Activated naive CD4-positive, alpha-beta T cell treated with anti-CD3 and anti-CD28 coated beads, Interleukin-2, amount 10 ng/mL, durations not matched to agents 7 days and 5 days (primary cell): Measurements from ENCODE around the gene ESRP2.

Experiments
- CTCF ChIA-PET: fragments of 350-600 bp; sonication (Branson Sonifier 250); formaldehyde crosslinking; loops from one replicate; lab custom pipeline; 2021; ENCODE audit warnings: antibody characterized with exemption; lab: Charles Lee
- DNase-seq: peaks from one replicate; pipeline ENCODE4 v3.0.0-alpha.2; 2020
- H3K27ac Mint-ChIP-seq: one replicate; pipeline ENCODE4 v1.8.0; 2021; ENCODE audit warnings: mild to moderate bottlenecking, moderate library complexity, mixed read lengths
- H3K27me3 Mint-ChIP-seq: one replicate; pipeline ENCODE4 v1.8.0; 2021; ENCODE audit warnings: mild to moderate bottlenecking, mixed read lengths
- H3K36me3 Mint-ChIP-seq: one replicate; pipeline ENCODE4 v1.8.0; 2021; ENCODE audit warnings: mixed read lengths
- H3K4me1 Mint-ChIP-seq: one replicate; pipeline ENCODE4 v1.8.0; 2021; ENCODE audit warnings: mixed read lengths
- H3K4me3 Mint-ChIP-seq: one replicate; pipeline ENCODE4 v1.8.0; 2021; ENCODE audit warnings: mild to moderate bottlenecking, moderate library complexity, mixed read lengths
- H3K9me3 Mint-ChIP-seq: one replicate; pipeline ENCODE4 v1.8.0; 2021; ENCODE audit warnings: mixed read lengths

The ESRP2 gene

DNA sequence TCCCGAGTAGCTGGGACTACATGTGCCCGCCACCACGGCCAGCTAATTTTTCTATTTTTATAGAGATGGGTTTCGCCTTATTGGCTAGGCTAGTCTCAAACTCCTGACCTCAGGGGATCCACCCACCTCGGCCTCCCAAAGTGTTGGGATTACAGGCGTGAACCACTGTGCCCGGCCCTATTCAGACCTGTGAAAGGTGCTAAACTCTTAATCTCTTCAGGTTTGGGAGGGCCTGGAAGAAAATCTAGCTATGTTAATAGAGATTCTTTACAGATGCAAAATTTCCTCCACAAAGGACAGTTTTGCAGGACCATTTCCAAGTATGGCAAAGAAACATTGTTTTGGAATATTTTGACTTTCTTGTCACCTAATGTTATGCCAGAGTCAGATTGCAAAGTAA lies 6.2 kb upstream of the ESRP2 start:
- Mint-ChIP-seq H3K27me3 (peaks cover 43% of the 10 kb centered on the region), H3K4me1 (peaks cover 44% of the 10 kb centered on the region), H3K4me3 (no peak overlapping the region), H3K9me3 (no peaks in the 10 kb centered on the region), H3K27ac (no peak overlapping the region), H3K36me3 (peaks cover 4% of the 10 kb centered on the region)
- DNase-seq, result no peak
- CTCF ChIA-PET, result interaction anchor here (0.8 to 1.9 kb wide), 4 partner anchors 8 to 87 kb away, joined by 3 to 11 read pairs (median 3); no protein-coding TSS in a partner anchor

DNA sequence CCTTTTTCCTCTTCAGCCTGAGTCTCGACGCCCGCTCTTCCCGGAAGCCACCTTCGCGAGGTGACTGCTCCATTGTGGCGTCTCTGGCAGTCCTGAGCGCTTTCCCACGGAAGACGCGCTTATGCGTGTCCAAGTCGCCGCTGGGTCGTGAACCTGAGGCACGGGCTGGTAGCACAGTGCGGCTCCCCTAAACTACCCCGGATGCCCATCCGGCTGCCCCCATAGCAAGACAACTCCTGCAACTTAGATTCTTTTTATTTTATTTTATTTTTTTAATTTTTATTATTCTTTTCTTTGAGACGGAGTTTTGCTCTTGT lies 2.1 kb upstream of the ESRP2 start:
- Mint-ChIP-seq H3K4me1 (peaks cover 37% of the 10 kb centered on the region), H3K9me3 (no peaks in the 10 kb centered on the region), H3K27ac (peak overlapping the region; percentile 79), H3K4me3 (peak overlapping the region; percentile 81), H3K27me3 (peaks cover 35% of the 10 kb centered on the region), H3K36me3 (peaks cover 2% of the 10 kb centered on the region)
- DNase-seq, result no peak
- CTCF ChIA-PET, result interaction anchor here (1.0 to 2.0 kb wide), 7 partner anchors 10 to 149 kb away, joined by 3 to 7 read pairs (median 4); no protein-coding TSS in a partner anchor

DNA sequence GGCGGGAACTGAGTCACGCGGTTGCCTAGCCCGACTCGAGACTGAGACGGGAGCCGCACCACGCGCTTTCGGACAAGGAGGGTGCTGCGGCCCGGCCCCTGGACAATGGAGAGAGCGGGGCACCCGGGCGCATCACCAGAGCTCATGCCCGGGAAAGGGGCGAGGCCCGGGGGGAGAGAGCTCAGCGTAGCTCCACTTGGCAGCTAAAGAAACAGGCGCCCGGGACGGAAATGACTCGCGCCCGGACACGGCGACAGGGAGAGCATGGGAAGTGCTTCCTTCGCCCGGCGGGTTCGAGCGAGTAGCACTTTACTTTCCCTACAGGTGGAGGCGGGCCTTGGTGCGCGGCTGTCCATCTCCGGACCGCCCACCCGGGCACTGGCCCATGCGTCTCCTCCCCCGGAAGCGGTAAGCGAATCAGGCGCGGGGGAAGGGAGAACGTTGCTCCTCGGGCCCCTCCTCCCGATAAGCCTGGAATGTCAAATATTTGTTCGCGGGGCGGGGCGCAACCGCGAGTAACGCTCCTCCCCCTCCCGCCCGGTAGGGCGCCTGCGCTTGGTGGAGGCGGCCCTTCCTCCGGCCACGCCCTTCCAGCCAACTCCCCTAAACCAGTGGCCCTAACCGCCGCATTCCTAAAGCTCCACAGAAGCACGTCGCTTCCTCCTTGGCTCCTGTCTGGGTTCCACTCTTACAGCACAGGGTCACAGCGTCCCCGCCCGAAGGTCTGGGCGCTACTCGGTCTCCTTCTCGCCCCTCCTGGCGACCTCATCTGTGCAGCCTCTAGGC lies 1.5 kb upstream of the ESRP2 start:
- H3K4me3 Mint-ChIP-seq, result peak overlapping the region; percentile 81

DNA sequence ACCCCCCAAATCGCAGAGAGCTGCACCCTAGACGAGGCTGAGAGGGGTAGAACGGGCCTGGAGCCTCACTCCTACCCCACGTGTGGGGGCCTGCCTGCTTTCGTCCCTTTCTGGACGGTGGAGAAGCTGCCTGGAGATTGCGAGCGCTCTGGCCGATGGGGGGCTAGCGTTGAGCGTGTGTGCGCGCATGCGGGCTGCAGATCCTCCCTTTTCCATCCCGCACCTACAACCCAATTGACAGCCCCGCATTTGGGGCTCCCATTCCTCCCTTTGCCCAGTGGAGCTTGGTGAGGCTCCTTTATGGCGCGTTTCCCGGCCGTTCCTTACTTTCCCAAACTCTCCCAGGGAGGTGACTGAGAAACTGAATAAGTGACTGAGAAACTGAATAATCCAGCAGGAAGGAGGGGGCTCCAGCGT lies 907 bp upstream of the ESRP2 start:
- CTCF ChIA-PET, result interaction anchor here (1.0 to 2.0 kb wide), 6 partner anchors 15 to 172 kb away, joined by 3 to 7 read pairs (median 4); no protein-coding TSS in a partner anchor
- Mint-ChIP-seq H3K4me1 (peaks cover 37% of the 10 kb centered on the region), H3K27ac (no peak overlapping the region), H3K9me3 (no peaks in the 10 kb centered on the region), H3K27me3 (peaks cover 30% of the 10 kb centered on the region), H3K36me3 (peaks cover 2% of the 10 kb centered on the region), H3K4me3 (peak overlapping the region; percentile 81)
- no peak for DNase-seq

More for the DNA sequence above, 1.5 kb upstream of the ESRP2 start:
- Mint-ChIP-seq H3K9me3 (no peaks in the 10 kb centered on the region), H3K27me3 (peaks cover 30% of the 10 kb centered on the region), H3K36me3 (peaks cover 2% of the 10 kb centered on the region), H3K4me1 (peaks cover 37% of the 10 kb centered on the region), H3K27ac (peak overlapping the region; percentile 79)
- CTCF ChIA-PET, result interaction anchor here (1.0 to 2.0 kb wide), 8 partner anchors 9 to 173 kb away, joined by 3 to 7 read pairs (median 3); no protein-coding TSS in a partner anchor
- DNase-seq, result peak; percentile 93

DNA sequence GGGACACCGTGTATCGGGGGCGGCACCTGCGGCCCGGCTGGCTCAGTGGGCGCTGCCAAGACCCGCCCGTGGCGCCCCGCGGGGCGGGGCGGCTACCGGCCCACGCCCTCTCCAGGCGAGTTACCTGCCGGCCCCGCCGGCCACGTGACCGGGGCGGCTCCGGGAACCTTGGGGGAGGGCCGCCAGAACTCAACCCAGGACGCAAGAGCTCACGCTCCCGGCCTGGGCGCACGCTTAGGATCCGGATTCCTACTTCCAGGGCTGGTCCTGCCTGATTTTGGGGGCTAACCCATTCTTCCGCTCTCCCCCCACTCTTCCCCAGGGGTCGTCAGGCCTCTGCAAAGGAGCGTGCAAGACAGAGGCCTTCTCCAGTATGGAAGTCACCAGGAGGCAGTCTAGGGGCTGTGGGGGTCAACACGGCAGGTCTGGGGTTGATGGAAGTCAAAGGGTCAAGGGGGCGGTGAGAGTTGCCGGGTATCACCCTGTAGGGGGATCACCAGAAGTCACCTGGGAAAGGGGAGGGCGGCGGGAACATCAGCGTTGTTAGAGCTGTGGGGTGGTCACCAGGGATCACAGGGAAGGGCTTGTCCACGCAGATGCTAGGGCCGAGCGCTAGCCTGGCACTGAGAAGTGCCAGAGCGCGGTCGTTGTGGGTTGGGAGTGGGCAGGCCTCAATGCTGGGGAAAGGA lies 354 bp upstream of the ESRP2 start:
- Mint-ChIP-seq H3K27ac (no peak overlapping the region), H3K4me1 (peaks cover 37% of the 10 kb centered on the region), H3K36me3 (peaks cover 5% of the 10 kb centered on the region), H3K9me3 (no peaks in the 10 kb centered on the region), H3K27me3 (peaks cover 29% of the 10 kb centered on the region), H3K4me3 (peak overlapping the region; percentile 81)
- CTCF ChIA-PET, result interaction anchor here (1.2 to 1.4 kb wide), 4 partner anchors 28 to 172 kb away, joined by 3 to 5 read pairs (median 4); no protein-coding TSS in a partner anchor
- DNase-seq, result peak; percentile 53

DNA sequence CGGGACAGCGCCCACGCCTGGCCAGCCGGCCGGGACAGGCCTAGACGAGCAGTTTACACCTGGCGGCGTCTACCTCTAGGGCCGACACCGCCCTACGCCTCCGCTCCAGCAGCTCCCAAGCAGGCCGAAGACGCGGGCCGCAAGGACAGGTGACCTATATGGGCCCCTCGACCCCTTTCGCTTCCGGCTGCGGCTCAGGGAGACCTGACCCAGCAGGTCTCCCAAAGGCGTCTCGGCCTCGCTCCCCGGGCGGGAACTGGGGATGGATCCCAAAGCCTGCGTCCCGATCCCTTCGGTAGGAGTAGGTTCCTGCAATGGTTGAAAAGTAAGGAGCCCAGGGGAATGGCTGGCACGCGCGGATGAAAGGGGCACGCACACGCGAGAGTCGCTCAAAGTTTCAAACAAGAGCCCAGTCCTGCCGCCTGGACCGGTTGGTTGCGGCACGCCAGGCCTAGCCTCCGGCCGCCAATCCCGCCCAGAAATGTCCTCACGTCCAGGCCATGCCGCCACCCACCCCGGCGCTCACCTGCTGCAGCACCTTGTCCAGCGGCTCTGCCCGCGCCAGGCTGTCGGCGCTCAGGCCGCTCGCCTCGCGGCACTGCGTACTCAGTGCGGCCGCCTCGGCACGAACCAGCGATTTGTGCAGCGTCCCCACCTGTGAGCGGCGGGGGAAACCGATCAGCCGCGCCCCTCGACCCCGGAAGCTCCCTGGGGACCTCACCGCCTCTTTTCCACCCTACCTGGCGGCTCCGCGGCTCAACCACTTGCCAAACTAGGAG lies 630 bp downstream of the ESRP2 start:
- Mint-ChIP-seq H3K27me3 (peaks cover 27% of the 10 kb centered on the region), H3K4me3 (no peak overlapping the region), H3K27ac (peak overlapping the region; percentile 49), H3K9me3 (no peaks in the 10 kb centered on the region), H3K36me3 (peaks cover 6% of the 10 kb centered on the region), H3K4me1 (peaks cover 37% of the 10 kb centered on the region)
- DNase-seq, result no peak
- CTCF ChIA-PET, result interaction anchor here (1.4 kb wide), 1 partner anchor 94 kb away, joined by 5 read pairs; no protein-coding TSS in a partner anchor

DNA sequence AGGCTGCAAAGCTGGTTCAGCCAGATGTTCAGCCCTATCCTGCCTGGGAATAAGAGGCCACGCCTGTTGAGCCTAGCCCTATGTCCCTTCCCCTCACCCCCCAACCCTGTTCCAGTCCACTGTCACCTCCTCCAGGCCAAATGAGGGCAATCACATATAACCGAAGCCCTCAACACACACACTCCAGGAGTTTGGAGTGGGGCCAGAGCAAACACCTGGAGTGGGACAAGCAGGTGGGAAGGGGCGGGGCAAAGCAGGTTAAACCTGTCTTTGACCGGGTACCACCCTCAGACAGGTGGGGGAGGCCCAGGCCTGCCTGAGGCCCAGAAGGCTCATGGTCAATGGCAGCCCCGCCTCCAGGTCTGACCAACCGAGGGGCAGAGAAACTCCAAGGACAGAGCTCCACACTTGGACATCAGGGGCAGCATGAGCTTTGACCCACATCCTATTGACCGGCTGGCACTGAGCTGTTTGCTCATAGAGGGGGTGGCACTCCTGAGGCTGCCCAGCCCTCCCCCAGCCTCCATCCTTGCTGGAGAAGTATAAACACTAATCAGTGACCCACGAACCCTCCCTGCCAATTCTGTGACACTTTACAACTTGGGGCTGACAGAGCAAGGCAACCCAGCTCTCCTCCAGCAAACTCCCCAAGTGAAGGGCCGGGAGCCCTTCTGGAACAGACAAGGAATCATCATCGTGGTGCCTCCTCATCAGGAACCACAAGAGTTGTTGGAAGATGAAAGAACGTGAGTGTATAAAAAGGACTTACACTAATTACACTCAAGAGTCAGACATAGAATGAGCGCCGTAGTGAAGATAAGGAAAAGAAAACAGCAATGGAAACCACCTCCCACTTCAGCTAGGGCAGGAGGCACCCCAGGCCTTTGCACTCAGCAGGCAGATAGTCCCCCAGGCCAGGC lies 1.5 kb downstream of the ESRP2 start:
- H3K4me1 Mint-ChIP-seq, result peaks cover 35% of the 10 kb centered on the region
- H3K27ac Mint-ChIP-seq, result no peak overlapping the region
- peaks cover 10% of the 10 kb centered on the region for H3K36me3 Mint-ChIP-seq
- H3K4me3 Mint-ChIP-seq, result no peak overlapping the region
- CTCF ChIA-PET, result interaction anchor here (1.5 kb wide), 1 partner anchor 95 kb away, joined by 6 read pairs; no protein-coding TSS in a partner anchor
- peaks cover 22% of the 10 kb centered on the region for H3K27me3 Mint-ChIP-seq
- no peaks in the 10 kb centered on the region for H3K9me3 Mint-ChIP-seq
- no peak for DNase-seq

DNA sequence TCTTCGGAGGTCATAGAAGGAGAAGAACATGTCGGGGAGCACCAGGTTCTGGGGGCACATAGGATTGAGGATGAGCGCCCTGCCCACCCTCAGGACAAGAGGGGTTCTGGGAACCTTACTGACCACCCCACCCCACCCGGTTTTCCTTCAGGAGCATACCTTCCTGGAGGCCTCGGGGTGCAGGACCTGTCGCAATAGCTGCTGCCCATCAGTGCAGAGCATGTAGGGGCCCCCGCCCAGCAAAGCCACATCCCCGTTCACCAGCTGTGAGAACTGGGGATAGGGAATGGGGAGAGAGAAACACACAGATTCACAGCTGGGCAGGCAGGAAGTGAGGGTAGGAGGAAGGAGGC lies 2.1 kb downstream of the ESRP2 start:
- no peak for DNase-seq
- H3K9me3 Mint-ChIP-seq, result no peaks in the 10 kb centered on the region
- H3K36me3 Mint-ChIP-seq, result peaks cover 15% of the 10 kb centered on the region
- no peak overlapping the region for H3K4me3 Mint-ChIP-seq
- H3K27me3 Mint-ChIP-seq, result peaks cover 20% of the 10 kb centered on the region
- no peak overlapping the region for H3K27ac Mint-ChIP-seq
- CTCF ChIA-PET, result interaction anchor here (1.5 kb wide), 1 partner anchor 95 kb away, joined by 6 read pairs; no protein-coding TSS in a partner anchor
- H3K4me1 Mint-ChIP-seq, result peaks cover 37% of the 10 kb centered on the region

DNA sequence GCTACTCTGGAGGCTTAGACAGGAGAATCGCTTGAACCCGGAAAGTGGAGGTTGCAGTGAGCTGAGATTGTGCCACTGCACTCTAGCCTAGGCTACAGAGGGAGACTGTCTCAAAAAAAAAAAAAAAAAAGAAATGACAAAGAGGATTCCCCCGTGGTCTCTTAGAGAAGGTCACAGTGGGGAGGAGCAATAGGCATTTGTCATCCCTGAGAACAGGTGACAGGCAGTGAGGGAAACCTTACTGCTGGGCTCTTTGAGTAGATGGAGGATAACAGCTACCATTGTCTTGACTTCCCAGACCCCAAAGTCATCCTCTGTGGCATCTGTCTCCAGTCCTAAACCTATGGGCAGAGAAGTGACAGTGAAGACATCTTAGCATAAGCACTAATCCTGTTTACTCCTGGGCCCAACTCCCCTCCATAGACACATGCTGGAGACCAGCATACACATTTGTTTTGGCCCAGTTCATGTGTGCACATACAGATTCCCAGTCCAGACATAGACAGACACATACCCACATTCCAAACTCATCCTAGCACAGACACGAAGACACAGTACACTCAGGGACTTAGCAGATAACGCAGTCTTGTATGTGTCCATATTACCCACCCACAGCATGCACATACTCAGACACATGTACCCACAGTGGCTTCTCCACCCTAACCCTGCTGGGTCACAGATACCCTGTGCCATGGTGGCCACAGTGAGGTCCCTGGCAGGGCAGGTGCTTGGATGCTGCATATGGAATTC lies 2.7 kb downstream of the ESRP2 start:
- no peak for DNase-seq
- CTCF ChIA-PET, result interaction anchor here (0.7 to 1.5 kb wide), 2 partner anchors 57 to 96 kb away, joined by 3 to 6 read pairs; no protein-coding TSS in a partner anchor
- Mint-ChIP-seq H3K36me3 (peaks cover 15% of the 10 kb centered on the region), H3K4me1 (peaks cover 37% of the 10 kb centered on the region), H3K27me3 (peaks cover 20% of the 10 kb centered on the region), H3K27ac (no peak overlapping the region), H3K4me3 (no peak overlapping the region), H3K9me3 (no peaks in the 10 kb centered on the region)

DNA sequence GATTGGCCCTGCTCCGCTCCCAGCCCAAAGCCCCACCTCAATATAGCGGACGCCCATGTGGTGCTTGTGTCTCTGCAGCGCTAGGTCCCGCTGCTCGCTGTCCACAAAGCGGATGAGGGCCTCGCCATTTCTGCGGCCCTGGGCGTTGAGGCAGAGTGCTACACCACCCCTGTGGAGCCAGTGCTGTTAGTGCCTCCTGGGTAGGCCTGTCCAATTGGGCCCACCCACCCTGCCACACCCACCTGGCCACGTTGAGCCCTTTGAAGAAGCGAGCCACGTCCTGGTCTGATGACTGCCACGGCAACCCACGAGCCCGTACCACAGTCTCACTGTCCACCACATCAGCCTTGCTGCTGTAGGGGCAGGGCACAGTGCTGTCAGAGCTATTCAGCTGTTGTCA lies 3.6 kb downstream of the ESRP2 start:
- H3K9me3 Mint-ChIP-seq, result no peaks in the 10 kb centered on the region
- no peak overlapping the region for H3K4me3 Mint-ChIP-seq
- peaks cover 13% of the 10 kb centered on the region for H3K27me3 Mint-ChIP-seq
- DNase-seq, result no peak
- H3K27ac Mint-ChIP-seq, result no peak overlapping the region
- peaks cover 40% of the 10 kb centered on the region for H3K4me1 Mint-ChIP-seq
- CTCF ChIA-PET, result no interaction called here
- H3K36me3 Mint-ChIP-seq, result peaks cover 22% of the 10 kb centered on the region

DNA sequence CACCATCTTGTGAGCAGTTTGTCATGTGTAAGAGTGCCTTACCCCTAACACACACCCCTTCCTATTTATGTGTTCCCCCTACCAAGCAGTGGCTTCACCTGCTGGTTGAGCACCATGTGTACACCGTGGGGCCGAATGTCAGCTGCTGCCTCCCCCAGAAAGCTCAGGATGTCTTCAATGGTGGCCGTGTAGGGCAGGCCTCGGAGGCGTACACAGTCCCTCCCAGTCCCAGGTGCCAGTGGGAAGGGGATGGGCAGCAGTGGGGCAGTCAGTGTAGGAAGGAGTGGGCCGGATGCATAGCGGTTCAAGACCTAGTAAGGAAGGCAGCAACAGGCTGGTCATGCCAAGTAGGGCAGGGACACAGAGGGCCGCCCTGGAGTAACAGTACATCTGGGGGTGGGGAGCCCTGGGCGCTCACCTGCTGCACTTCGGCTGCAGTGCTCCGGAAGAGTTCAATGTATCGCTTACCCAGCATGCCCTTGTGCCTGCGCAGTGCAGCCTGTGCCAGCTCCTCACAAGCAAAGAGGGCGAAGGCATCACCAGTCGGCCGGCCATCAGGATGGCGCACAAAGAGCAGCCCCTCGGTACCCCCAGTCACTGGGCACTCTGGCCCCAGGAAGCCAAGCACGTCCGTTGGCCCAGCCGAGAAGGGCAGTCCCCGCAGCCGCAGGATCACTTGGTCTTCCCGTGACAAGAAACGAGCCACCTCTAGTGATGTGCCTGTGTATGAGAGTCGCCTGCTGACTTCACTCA lies 4.4 kb downstream of the ESRP2 start:
- peaks cover 38% of the 10 kb centered on the region for H3K4me1 Mint-ChIP-seq
- no peak overlapping the region for H3K27ac Mint-ChIP-seq
- CTCF ChIA-PET, result interaction anchor here (0.6 to 2.2 kb wide), 4 partner anchors 11 to 159 kb away, joined by 3 to 10 read pairs (median 3); partner anchors contain the start of gene SLC7A6
- H3K9me3 Mint-ChIP-seq, result no peaks in the 10 kb centered on the region
- H3K36me3 Mint-ChIP-seq, result peaks cover 26% of the 10 kb centered on the region
- H3K4me3 Mint-ChIP-seq, result no peak overlapping the region
- DNase-seq, result no peak
- H3K27me3 Mint-ChIP-seq, result peaks cover 5% of the 10 kb centered on the region

DNA sequence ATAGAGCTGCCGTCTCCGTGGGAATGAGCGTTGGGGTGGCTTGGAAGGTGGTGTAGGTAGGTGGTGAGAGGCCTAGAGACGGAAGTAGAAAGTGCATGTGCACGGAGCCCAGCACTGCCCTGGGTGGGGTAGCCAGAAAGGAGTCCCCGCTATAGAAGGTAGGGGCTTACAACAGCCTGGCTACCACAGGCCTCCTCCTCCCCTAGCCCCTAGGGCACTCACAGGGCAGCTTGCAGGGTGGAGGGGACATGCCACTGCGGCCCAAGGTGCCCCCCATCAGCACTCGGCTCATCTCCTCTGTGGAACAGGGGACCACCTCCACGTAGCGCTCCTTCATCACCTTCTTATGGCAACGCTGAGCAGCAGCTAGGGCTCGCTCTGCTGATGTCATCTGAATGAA lies 5.0 kb downstream of the ESRP2 start:
- H3K4me3 Mint-ChIP-seq, result no peak overlapping the region
- H3K27ac Mint-ChIP-seq, result no peak overlapping the region
- peaks cover 26% of the 10 kb centered on the region for H3K36me3 Mint-ChIP-seq
- DNase-seq, result no peak
- H3K9me3 Mint-ChIP-seq, result no peaks in the 10 kb centered on the region
- CTCF ChIA-PET, result interaction anchor here (0.6 to 2.2 kb wide), 7 partner anchors 11 to 159 kb away, joined by 3 to 10 read pairs (median 6); partner anchors contain the start of gene SLC7A6
- no peaks in the 10 kb centered on the region for H3K27me3 Mint-ChIP-seq
- H3K4me1 Mint-ChIP-seq, result peaks cover 39% of the 10 kb centered on the region
